HCT116 (cell line): ENCODE measurements around the gene VAMP8. TPM values are rescaled to one million over a fixed set of nuclear protein-coding genes. Genes with fewer than 3 reads are reported as not detected.
A peak's percentile ranks its signal among the peaks of the same experiment; 100 is the strongest.

ENCODE experiments used
- CBX3 ChIP-seq: IDR thresholded peaks from 2 replicates; pipeline ENCODE4 v1.6.1; 2012; ENCODE audit warnings: low read depth
- CEBPB ChIP-seq: IDR thresholded peaks from 2 replicates; pipeline ENCODE4 v1.6.1; 2012; ENCODE audit warnings: low read depth
- ELF1 ChIP-seq: IDR thresholded peaks from 2 replicates; pipeline ENCODE4 v1.6.1; 2012; ENCODE audit warnings: low read depth, borderline replicate concordance
- MAX ChIP-seq: IDR thresholded peaks from 2 replicates; pipeline ENCODE4 v1.6.1; 2012
- POLR2AphosphoS5 ChIP-seq: IDR thresholded peaks from 2 replicates; pipeline ENCODE4 v1.6.1; 2011; ENCODE audit warnings: mild to moderate bottlenecking, low read depth, low read length, moderate library complexity
- TCF7L2 ChIP-seq: IDR thresholded peaks from 2 replicates; pipeline ENCODE4 v1.7.0; 2011; ENCODE audit warnings: borderline replicate concordance, inconsistent platforms; ENCODE audit not compliant: insufficient read depth, insufficient read length; ENCODE audit errors: extremely low read depth
- YY1 ChIP-seq: IDR thresholded peaks from 2 replicates; pipeline ENCODE4 v1.6.1; 2011; ENCODE audit warnings: low read length, low read depth, moderate library complexity, mild to moderate bottlenecking; ENCODE audit not compliant: insufficient replicate concordance; ENCODE audit errors: extremely low read depth
- ZBTB33 ChIP-seq: IDR thresholded peaks from 2 replicates; pipeline ENCODE4 v1.6.1; 2011; ENCODE audit warnings: mild to moderate bottlenecking, low read length, moderate library complexity; ENCODE audit not compliant: insufficient replicate concordance; ENCODE audit errors: extremely low read depth
- total RNA-seq: library from RNA; stranded (reverse); gene quantifications from one replicate; pipeline ENCODE4 v1.2.1, GENCODE V29; 2021; ENCODE audit not compliant: unreplicated experiment
- TF ChIP-seq, protein P1 (sequence below), 3 experiments: fragments of 200-600 bp in 1 of 3; sonication (generic) in 1 of 3; IDR thresholded peaks in 2 of 3; conservative IDR thresholded peaks in 1 of 3; 2 replicates each; pipeline ENCODE4 v1.5.1; 2012 to 2017; ENCODE audit warnings: low read depth in 2 of 3, low read length in 2 of 3, antibody characterized with exemption in 1 of 3, borderline replicate concordance in 1 of 3, control low read depth in 1 of 3, mild to moderate bottlenecking in 1 of 3, mixed read lengths in 1 of 3, mixed run types in 1 of 3, moderate library complexity in 1 of 3; ENCODE audit not compliant: insufficient read depth in 1 of 3

VAMP8 gene
- total RNA-seq, 1 experiment from 2014 or later, result 52.6 TPM

GRCh38 chr2:85561280-85562212 lies 15.8 kb upstream of the VAMP8 start, which contains the start of gene GGCX (continued):
- TF ChIP-seq MAX (peak; percentile 56), ZBTB33 (peak; percentile 16), POLR2AphosphoS5 (peak; percentile 98), CEBPB (no peak; the same call in 1 of the 2 replicates), CBX3 (peak; percentile 70), ELF1 (no peak; the same call in 1 of the 2 replicates), YY1 (peak; percentile 88), TCF7L2 (peak; percentile 36)
- TF ChIP-seq, protein P1, sequence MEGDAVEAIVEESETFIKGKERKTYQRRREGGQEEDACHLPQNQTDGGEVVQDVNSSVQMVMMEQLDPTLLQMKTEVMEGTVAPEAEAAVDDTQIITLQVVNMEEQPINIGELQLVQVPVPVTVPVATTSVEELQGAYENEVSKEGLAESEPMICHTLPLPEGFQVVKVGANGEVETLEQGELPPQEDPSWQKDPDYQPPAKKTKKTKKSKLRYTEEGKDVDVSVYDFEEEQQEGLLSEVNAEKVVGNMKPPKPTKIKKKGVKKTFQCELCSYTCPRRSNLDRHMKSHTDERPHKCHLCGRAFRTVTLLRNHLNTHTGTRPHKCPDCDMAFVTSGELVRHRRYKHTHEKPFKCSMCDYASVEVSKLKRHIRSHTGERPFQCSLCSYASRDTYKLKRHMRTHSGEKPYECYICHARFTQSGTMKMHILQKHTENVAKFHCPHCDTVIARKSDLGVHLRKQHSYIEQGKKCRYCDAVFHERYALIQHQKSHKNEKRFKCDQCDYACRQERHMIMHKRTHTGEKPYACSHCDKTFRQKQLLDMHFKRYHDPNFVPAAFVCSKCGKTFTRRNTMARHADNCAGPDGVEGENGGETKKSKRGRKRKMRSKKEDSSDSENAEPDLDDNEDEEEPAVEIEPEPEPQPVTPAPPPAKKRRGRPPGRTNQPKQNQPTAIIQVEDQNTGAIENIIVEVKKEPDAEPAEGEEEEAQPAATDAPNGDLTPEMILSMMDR (IDR thresholded peaks at IDR 0.05 in 2 of 3, conservative IDR thresholded peaks at IDR 0.05 in 1 of 3; ENCODE audit: borderline replicate concordance in 1 of 3, insufficient read depth in 1 of 3, low read depth in 2 of 3, low read length in 2 of 3), result no peak
